CD4-positive, alpha-beta T cell (primary cell): ENCODE measurements around the gene KRTAP10-5. TPM values are rescaled to one million over a fixed set of nuclear protein-coding genes. Genes with fewer than 3 reads are reported as not detected.

Experiments used
- ATAC-seq: fragments of 200-7000 bp; cut with Tn5 transposase; one replicate; pipeline ENCODE4 v1.10.0; 2022; ENCODE audit warnings: mild to moderate bottlenecking; ENCODE audit not compliant: poor library complexity
- CTCF ChIA-PET: fragments of 350-600 bp; sonication (Branson Sonifier 250); formaldehyde crosslinking; loops from one replicate; lab custom pipeline; 2021; ENCODE audit warnings: antibody characterized with exemption, inconsistent platforms; lab: Charles Lee
- POLR2A ChIA-PET: fragments of 350-600 bp; sonication (Branson Sonifier 250); formaldehyde crosslinking; loops from one replicate; lab custom pipeline; 2021; ENCODE audit warnings: antibody characterized with exemption, inconsistent platforms; lab: Charles Lee
- DNase-seq, 14 experiments: peaks; one replicate each; pipeline ENCODE4 v3.0.0-alpha.2; 2013 to 2020; ENCODE audit warnings: mixed read lengths in 2 of 14
- H3K27ac ChIP-seq, 2 donors: one replicate each; pipeline versions ENCODE4 v1.5.1 to v1.7.0; 2013; ENCODE audit warnings: low read length in 2 of 2, low read depth in 1 of 2, mild to moderate bottlenecking in 1 of 2
- H3K27me3 ChIP-seq, 2 experiments: 1 replicate in 1 of 2; 2 replicates in 1 of 2; pipeline versions ENCODE4 v1.6.1 to v1.7.0; 2013; ENCODE audit warnings: low read length in 2 of 2, control low read depth in 1 of 2, mild to moderate bottlenecking in 1 of 2, moderate library complexity in 1 of 2; ENCODE audit not compliant: insufficient read depth in 2 of 2, control insufficient read depth in 1 of 2
- H3K36me3 ChIP-seq: one replicate; pipeline ENCODE4 v1.6.1; 2013; ENCODE audit warnings: low read length, control low read depth; ENCODE audit not compliant: insufficient read depth
- H3K4me1 ChIP-seq: one replicate; pipeline ENCODE4 v1.6.1; 2013; ENCODE audit warnings: low read length, control low read depth; ENCODE audit not compliant: insufficient read depth
- H3K4me3 ChIP-seq: one replicate; pipeline ENCODE4 v1.5.1; 2013; ENCODE audit warnings: mild to moderate bottlenecking, low read length, moderate library complexity
- H3K9me3 ChIP-seq, 2 experiments: 1 replicate in 1 of 2; 2 replicates in 1 of 2; pipeline versions ENCODE4 v1.6.1 to v1.7.0; 2013; ENCODE audit warnings: low read length in 2 of 2, mild to moderate bottlenecking in 2 of 2, control low read depth in 1 of 2, moderate library complexity in 1 of 2; ENCODE audit not compliant: control insufficient read depth in 1 of 2, insufficient read depth in 1 of 2
- H3K27ac Mint-ChIP-seq: one replicate; pipeline ENCODE4 v1.8.0; 2020; ENCODE audit warnings: mixed read lengths
- H3K27me3 Mint-ChIP-seq: one replicate; pipeline ENCODE4 v1.8.0; 2021; ENCODE audit warnings: mixed read lengths
- H3K36me3 Mint-ChIP-seq: one replicate; pipeline ENCODE4 v1.8.0; 2021; ENCODE audit warnings: low read depth, mixed read lengths
- H3K4me1 Mint-ChIP-seq: one replicate; pipeline ENCODE4 v1.8.0; 2021; ENCODE audit warnings: low read depth, mixed read lengths
- H3K4me3 Mint-ChIP-seq: one replicate; pipeline ENCODE4 v1.8.0; 2020; ENCODE audit warnings: mild to moderate bottlenecking, mixed read lengths
- H3K9me3 Mint-ChIP-seq: one replicate; pipeline ENCODE4 v1.8.0; 2020; ENCODE audit warnings: mixed read lengths
- intact Hi-C, 2 experiments: fragments of 100-400 bp; cut with DNase I in 1 of 2; cut with micrococcal nuclease in 1 of 2; formaldehyde crosslinking; loops; one replicate each; pipeline versions ENCODE4 v1.15.1 to v1.9.0; 2023 to 2025; cut with DNase I, micrococcal nuclease
- total RNA-seq, 174 experiments: library from RNA in 2 of 174; stranded (reverse) in 2 of 174; gene quantifications; one replicate each; pipeline ENCODE4 v1.2.3 and lab custom pipeline; 2021 to 2026
- TF ChIP-seq, protein P1 (sequence below): fragments of 200-600 bp; IDR thresholded peaks from one replicate; pipeline ENCODE4 v1.8.0; 2022; ENCODE audit warnings: antibody characterized with exemption, mild to moderate bottlenecking

KRTAP10-5 gene
- total RNA-seq, 2 experiments from 2014 or later: not detected

DNA sequence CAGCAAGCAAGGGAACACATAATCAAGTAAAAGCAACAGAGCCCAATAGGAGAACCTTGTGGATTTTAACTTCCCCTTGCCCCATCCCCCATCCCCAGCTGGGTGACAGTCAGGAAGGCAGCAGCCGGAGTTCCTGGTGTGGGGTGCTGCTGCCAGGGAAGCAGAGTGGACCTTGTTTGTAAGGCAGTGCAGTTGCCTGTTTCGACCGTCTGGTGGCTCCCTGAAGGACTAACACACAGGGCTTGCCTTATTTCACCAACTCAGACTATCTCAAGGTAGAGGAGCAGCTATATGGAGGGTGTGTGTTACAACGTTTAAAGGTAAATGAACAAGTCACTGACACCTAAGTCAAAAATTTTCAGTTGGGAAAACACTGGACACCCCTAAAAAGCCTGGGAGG is 38.1 kb upstream of the KRTAP10-5 start:
- H3K4me3 ChIP-seq: no peak overlapping the region

DNA sequence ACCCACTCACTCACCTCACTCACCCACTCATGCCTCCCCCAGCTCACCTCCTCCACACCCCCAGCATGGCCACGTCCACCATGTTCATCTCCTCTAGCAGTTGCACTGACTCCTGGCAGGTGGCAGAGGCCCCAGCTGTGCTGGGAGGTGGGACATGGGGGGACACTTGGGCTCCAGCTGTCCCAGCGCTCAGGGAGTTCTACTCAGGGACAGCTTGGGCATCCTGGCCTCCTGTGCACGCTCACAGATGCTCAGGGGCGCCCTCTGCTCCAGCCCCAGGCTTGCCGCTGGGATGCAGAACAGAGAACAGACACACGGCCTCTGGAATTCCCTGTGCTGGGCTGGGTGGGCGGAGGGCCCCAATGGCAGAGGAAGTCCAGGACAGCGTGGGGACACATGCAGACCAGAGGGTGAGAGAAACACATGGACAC is 36.7 kb upstream of the KRTAP10-5 start:
- Histone ChIP-seq H3K27ac (no peak overlapping the region), H3K4me1 (peaks cover 42% of the 10 kb centered on the region), H3K9me3 (peaks cover 10 to 11% of the 10 kb centered on the region in 2 experiments), H3K36me3 (no peaks in the 10 kb centered on the region), H3K27me3 (no peaks in the 10 kb centered on the region), H3K4me3 (no peak overlapping the region)
- TF ChIP-seq, protein P1, sequence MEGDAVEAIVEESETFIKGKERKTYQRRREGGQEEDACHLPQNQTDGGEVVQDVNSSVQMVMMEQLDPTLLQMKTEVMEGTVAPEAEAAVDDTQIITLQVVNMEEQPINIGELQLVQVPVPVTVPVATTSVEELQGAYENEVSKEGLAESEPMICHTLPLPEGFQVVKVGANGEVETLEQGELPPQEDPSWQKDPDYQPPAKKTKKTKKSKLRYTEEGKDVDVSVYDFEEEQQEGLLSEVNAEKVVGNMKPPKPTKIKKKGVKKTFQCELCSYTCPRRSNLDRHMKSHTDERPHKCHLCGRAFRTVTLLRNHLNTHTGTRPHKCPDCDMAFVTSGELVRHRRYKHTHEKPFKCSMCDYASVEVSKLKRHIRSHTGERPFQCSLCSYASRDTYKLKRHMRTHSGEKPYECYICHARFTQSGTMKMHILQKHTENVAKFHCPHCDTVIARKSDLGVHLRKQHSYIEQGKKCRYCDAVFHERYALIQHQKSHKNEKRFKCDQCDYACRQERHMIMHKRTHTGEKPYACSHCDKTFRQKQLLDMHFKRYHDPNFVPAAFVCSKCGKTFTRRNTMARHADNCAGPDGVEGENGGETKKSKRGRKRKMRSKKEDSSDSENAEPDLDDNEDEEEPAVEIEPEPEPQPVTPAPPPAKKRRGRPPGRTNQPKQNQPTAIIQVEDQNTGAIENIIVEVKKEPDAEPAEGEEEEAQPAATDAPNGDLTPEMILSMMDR: no peak
- intact Hi-C loops: loop anchor here (5.0 to 10.0 kb wide), 3 partner anchors 35 to 105 kb away; partner anchors contain the start of genes KRTAP10-1 (in 1 of the 2) and KRTAP12-4 (in 1 of the 2)
- ATAC-seq: no peak
- peaks cover 20% of the 10 kb centered on the region for H3K9me3 Mint-ChIP-seq
- H3K4me1 Mint-ChIP-seq: peaks cover 52% of the 10 kb centered on the region
- CTCF ChIA-PET: no interaction called here
- POLR2A ChIA-PET: interaction anchor here (1.4 kb wide), 1 partner anchor 41 kb away, joined by 3 read pairs; the partner anchor contains the start of gene KRTAP12-3
- no peak overlapping the region for H3K4me3 Mint-ChIP-seq
- no peaks in the 10 kb centered on the region for H3K27me3 Mint-ChIP-seq
- H3K27ac Mint-ChIP-seq: peak overlapping the region; percentile 88
- H3K36me3 Mint-ChIP-seq: peaks cover 33% of the 10 kb centered on the region
- DNase-seq: no peak

More for the DNA sequence above, 38.1 kb upstream of the KRTAP10-5 start:
- no peaks in the 10 kb centered on the region for H3K27me3 ChIP-seq
- DNase-seq (peak in 4 of 14 experiments; percentile 23 to 55 (median 34)), ATAC-seq (peak; percentile 55)
- H3K4me1 ChIP-seq: peaks cover 42% of the 10 kb centered on the region
- TF ChIP-seq, protein P1: no peak
- H3K36me3 Mint-ChIP-seq: peaks cover 46% of the 10 kb centered on the region
- H3K36me3 ChIP-seq: no peaks in the 10 kb centered on the region
- no peaks in the 10 kb centered on the region for H3K27me3 Mint-ChIP-seq
- H3K4me3 Mint-ChIP-seq: peak overlapping the region; percentile 31
- H3K27ac Mint-ChIP-seq: peak overlapping the region; percentile 88
- intact Hi-C loops: loop anchor here (2.0 to 10.0 kb wide), 5 partner anchors 34 to 104 kb away; partner anchors contain the start of genes KRTAP10-1 (in 1 of the 2), KRTAP12-3 (in 1 of the 2) and KRTAP12-4 (in 1 of the 2)
- ChIA-PET POLR2A (interaction anchor here (0.9 to 2.4 kb wide), 10 partner anchors 10 to 256 kb away, joined by 3 to 40 read pairs (median 5); partner anchors contain the start of genes KRTAP12-3 and SUMO3), CTCF (no interaction called here)
- peaks cover 52% of the 10 kb centered on the region for H3K4me1 Mint-ChIP-seq
- H3K9me3 Mint-ChIP-seq: peaks cover 24% of the 10 kb centered on the region
- peak overlapping the region; percentile 44 to 74 for H3K27ac ChIP-seq
- peaks cover 12 to 13% of the 10 kb centered on the region in 2 experiments for H3K9me3 ChIP-seq

DNA sequence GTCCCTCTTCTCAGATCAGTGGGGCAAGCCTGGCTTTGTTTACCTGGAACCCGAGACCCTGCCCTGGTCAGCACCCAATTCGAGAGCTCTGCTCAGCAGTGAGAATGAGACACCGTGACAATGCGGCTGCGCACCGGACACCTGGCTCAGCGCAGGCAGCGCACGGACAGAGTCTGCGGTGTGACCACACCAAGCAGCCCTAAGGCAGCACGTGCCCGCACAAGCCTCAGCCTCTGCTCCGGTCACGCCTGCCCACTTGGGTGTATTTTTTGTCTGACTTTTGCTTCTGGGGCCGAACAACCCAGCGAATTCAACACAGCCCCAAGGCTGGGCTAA is 36.2 kb upstream of the KRTAP10-5 start:
- peaks cover 52% of the 10 kb centered on the region for H3K4me1 Mint-ChIP-seq
- peaks cover 28% of the 10 kb centered on the region for H3K36me3 Mint-ChIP-seq

More for the DNA sequence above, 36.2 kb upstream of the KRTAP10-5 start:
- TF ChIP-seq, protein P1: no peak
- Mint-ChIP-seq H3K27me3 (no peaks in the 10 kb centered on the region), H3K27ac (no peak overlapping the region), H3K4me3 (peak overlapping the region; percentile 25), H3K9me3 (peaks cover 16% of the 10 kb centered on the region)
- ChIA-PET CTCF (no interaction called here), POLR2A (interaction anchor here (1.4 kb wide), 1 partner anchor 41 kb away, joined by 3 read pairs; the partner anchor contains the start of gene KRTAP12-3)
- H3K27me3 ChIP-seq: no peaks in the 10 kb centered on the region
- H3K36me3 ChIP-seq: no peaks in the 10 kb centered on the region
- intact Hi-C loops: loop anchor here (5.0 to 10.0 kb wide), 3 partner anchors 36 to 106 kb away; partner anchors contain the start of genes KRTAP10-1 (in 1 of the 2) and KRTAP12-4 (in 1 of the 2)
- ATAC-seq (no peak), DNase-seq (no peak)
- no peak overlapping the region for H3K27ac ChIP-seq
- H3K4me3 ChIP-seq: no peak overlapping the region
- peaks cover 42% of the 10 kb centered on the region for H3K4me1 ChIP-seq
- peaks cover 13 to 16% of the 10 kb centered on the region in 2 experiments for H3K9me3 ChIP-seq
